AG04449 (cell line): ENCODE data around the gene MSANTD1.

Experiments
- CTCF ChIA-PET: fragments of 350-600 bp; formaldehyde crosslinking; extraction: SDS; loops from one replicate; lab custom pipeline; 2021; ENCODE audit warnings: antibody characterized with exemption; lab: Yijun Ruan, JAX
- POLR2A ChIA-PET: fragments of 400-600, 350-600 bp; formaldehyde crosslinking; extraction: SDS; loops from one replicate; lab custom pipeline; 2020; ENCODE audit warnings: antibody characterized with exemption, inconsistent platforms; lab: Yijun Ruan, JAX
- DNase-seq: peaks from one replicate; pipeline ENCODE4 v3.0.0-alpha.2; 2010; ENCODE audit warnings: low read depth, low spot score
- H3K4me3 ChIP-seq: 2 replicates; pipeline ENCODE4 v1.5.1; 2011; ENCODE audit warnings: low read depth, mild to moderate bottlenecking, control low read depth, low read length
- CTCF ChIP-seq: IDR thresholded peaks from one replicate; pipeline ENCODE4 v1.5.1; 2011; ENCODE audit warnings: mild to moderate bottlenecking, moderate library complexity, low read length, control low read depth, inconsistent platforms; ENCODE audit not compliant: insufficient read depth; ENCODE audit errors: missing control alignments

MSANTD1 gene

DNA sequence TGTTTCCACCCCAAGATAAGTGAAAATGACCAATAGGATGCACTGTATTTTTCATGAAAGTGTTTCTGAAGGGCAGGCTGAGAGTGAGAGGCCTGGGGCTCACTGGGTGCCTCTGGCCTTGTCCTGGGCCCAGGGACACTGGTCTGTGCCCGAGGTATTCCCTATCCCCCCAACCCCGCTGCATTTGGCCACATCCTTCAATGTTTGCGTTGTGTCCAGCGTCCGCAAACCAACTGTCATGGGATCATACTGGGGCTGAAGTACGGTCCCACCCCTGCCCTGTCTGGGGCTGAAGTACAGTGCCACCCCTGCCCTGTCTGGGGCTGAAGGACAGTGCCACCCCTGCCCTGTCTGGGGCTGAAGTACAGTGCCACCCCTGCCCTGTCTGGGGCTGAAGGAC lies 22.0 kb upstream of the MSANTD1 start:
- CTCF ChIA-PET: interaction anchor here (1.4 kb wide), 1 partner anchor 13 kb away, joined by 3 read pairs; no protein-coding TSS in a partner anchor

DNA sequence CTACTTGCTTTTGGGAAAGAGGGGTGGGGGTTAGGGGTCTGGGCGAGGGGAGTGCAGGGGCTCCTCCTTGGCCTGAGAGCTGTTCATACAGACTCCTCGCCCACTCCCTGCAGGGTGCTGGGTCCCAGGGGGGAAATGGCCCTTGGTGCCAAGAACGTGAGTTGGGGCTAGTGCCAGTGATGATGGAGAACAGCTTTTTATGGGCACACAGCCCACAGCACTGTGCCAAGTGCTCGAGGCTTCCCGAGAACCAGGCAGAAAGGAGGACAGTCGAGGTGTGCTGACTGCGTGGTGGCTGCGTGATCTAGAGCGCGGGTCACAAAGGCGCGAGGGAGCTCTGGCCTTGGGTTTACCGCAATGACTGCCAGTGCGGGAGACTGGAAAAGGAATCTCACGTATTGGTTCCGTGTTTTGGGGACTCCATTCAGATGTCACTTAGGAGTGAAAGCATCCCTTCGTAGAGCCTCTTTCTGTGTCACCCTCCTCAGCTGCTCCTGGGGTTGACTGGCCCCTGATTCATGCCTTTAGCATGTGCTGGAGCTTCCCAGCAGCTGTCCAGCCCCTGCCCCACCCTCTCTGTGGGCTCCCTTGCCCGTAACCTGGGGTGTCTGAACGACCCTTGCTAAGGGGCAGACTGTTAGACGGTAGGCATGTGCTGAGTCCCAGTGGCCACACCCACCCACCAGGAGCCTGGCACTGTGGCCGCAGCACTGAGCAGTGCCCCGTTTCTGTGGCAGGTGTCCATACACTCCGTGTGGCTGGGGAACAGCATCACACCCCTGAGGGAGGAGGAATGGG lies 20.9 kb upstream of the MSANTD1 start:
- ChIA-PET CTCF (no interaction called here), POLR2A (no interaction called here)
- DNase-seq: no peak
- TF ChIP-seq CTCF: no peak
- H3K4me3 ChIP-seq: no peak overlapping the region

More for the DNA sequence above, 22.0 kb upstream of the MSANTD1 start:
- DNase-seq: no peak
- POLR2A ChIA-PET: no interaction called here
- H3K4me3 ChIP-seq: no peak overlapping the region
- no peak for TF ChIP-seq CTCF

DNA sequence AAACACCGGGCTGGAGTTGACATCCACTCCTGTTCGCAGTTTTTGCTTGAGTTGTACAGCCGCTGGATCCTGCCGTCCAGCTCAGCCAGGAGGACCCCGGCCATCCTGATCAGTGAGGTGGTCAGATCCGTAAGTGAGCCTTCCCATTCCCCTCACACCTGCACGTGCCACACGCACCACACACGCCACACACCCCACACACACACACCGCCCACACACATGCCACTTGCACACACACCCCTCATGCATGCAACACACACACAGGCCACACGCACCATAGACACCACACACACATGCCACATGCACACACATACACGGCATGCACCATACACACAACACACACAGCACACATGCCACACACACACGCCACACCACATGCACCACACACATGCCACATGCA lies 20.1 kb upstream of the MSANTD1 start:
- no peak for TF ChIP-seq CTCF
- DNase-seq: no peak
- ChIA-PET POLR2A (no interaction called here), CTCF (no interaction called here)
- no peak overlapping the region for H3K4me3 ChIP-seq

GRCh38 chr4:3229328-3229727 lies 19.6 kb upstream of the MSANTD1 start:
- no peak for TF ChIP-seq CTCF
- POLR2A ChIA-PET: no interaction called here
- no peak overlapping the region for H3K4me3 ChIP-seq
- no peak for DNase-seq
- CTCF ChIA-PET: interaction anchor here (1.1 kb wide), 1 partner anchor 252 kb away, joined by 3 read pairs; no protein-coding TSS in a partner anchor

DNA sequence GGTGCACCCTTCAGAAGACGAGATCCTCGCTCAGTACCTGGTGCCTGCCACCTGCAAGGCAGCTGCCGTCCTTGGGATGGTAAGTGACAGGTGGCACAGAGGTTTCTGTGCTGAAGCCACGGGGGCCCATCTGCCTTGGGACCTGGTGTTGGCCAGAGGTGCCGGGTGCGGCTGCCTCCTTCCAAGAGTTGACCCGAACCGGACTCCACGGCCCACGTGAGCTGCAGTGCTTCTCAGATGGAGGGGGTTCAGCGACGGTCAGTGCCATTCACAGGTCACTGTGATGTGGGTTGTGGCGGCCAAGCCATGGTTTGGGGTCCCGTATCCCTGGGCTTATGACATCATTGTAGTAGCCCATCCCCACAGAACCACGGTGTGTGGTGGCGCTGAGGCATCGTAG lies 19.0 kb upstream of the MSANTD1 start:
- ChIA-PET POLR2A (no interaction called here), CTCF (interaction anchor here (1.1 kb wide), 1 partner anchor 251 kb away, joined by 3 read pairs; no protein-coding TSS in a partner anchor)
- no peak for DNase-seq
- no peak for TF ChIP-seq CTCF
- H3K4me3 ChIP-seq: no peak overlapping the region

GRCh38 chr4:3231471-3231870 lies 17.5 kb upstream of the MSANTD1 start:
- H3K4me3 ChIP-seq: no peak overlapping the region
- DNase-seq: no peak
- POLR2A ChIA-PET: no interaction called here
- no peak for TF ChIP-seq CTCF
- CTCF ChIA-PET: no interaction called here
